ENCODE measurements around the gene FFAR1. TPM values are rescaled to one million over a fixed set of nuclear protein-coding genes. Genes with fewer than 3 reads are reported as not detected.

FFAR1 gene
- total RNA-seq, 2 experiments from 2014 or later, result 9.8 to 11.4 TPM

DNA sequence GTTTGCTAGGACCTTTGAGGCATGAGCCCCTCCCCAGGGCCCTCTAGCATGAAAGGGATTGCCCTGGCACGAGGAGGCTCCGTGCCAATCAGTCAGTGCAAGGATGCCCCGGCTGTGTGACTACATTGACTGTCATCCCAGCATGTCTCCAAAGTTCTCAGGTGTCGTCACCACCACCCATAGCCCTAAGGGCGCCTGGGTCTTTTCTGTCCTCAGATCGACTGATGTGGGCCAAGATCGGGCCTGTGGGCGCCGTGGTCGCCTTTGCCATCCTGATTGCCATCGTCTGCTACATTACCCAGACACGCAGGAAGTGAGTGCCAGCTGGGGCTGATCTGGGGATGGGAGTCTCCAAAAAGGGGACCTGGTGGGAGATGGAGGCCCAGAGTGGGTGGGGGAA, 37.4 kb upstream of the FFAR1 start:
- no peaks in the 10 kb centered on the region for H3K9me2 ChIP-seq (ENCODE audit: insufficient read depth, low read length)
- H3K36me3 ChIP-seq (ENCODE audit: insufficient read depth, low read length), result no peaks in the 10 kb centered on the region
- H4K20me1 ChIP-seq (ENCODE audit: insufficient read depth, low read length), result no peaks in the 10 kb centered on the region
- no peak for TF ChIP-seq EZH2phosphoT487 (IDR thresholded peaks at IDR 0.05; ENCODE audit: borderline replicate concordance, low read depth, low read length)
- TF ChIP-seq, protein P1, sequence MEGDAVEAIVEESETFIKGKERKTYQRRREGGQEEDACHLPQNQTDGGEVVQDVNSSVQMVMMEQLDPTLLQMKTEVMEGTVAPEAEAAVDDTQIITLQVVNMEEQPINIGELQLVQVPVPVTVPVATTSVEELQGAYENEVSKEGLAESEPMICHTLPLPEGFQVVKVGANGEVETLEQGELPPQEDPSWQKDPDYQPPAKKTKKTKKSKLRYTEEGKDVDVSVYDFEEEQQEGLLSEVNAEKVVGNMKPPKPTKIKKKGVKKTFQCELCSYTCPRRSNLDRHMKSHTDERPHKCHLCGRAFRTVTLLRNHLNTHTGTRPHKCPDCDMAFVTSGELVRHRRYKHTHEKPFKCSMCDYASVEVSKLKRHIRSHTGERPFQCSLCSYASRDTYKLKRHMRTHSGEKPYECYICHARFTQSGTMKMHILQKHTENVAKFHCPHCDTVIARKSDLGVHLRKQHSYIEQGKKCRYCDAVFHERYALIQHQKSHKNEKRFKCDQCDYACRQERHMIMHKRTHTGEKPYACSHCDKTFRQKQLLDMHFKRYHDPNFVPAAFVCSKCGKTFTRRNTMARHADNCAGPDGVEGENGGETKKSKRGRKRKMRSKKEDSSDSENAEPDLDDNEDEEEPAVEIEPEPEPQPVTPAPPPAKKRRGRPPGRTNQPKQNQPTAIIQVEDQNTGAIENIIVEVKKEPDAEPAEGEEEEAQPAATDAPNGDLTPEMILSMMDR (conservative IDR thresholded peaks at IDR 0.05; ENCODE audit: low read length), result no peak
- no peaks in the 10 kb centered on the region for H3K9me3 ChIP-seq (ENCODE audit: low read length)
- BruUV-seq (replicated peaks), result no TSS peak
- intact Hi-C loops (cut with micrococcal nuclease; ENCODE audit: unreplicated experiment), result no loop called here
- H3K27ac ChIP-seq (ENCODE audit: low read depth, low read length, poor library complexity, severe bottlenecking), result no peak overlapping the region
- H3K79me2 ChIP-seq (ENCODE audit: insufficient read depth, low read depth, low read length), result no peaks in the 10 kb centered on the region
- POLR2A ChIA-PET, result no interaction called here
- H2AFZ ChIP-seq (ENCODE audit: low read length), result no peak overlapping the region
- peaks cover 71% of the 10 kb centered on the region for H3K4me1 ChIP-seq (ENCODE audit: insufficient read depth, low read length, poor library complexity, severe bottlenecking)
- CTCF ChIA-PET (ENCODE audit: unreplicated experiment), result no interaction called here
- no peak for DNase-seq (ENCODE audit: low spot score)
- no peak overlapping the region for H3K4me3 ChIP-seq (ENCODE audit: low read depth, low read length, poor library complexity, severe bottlenecking)
- H3K4me2 ChIP-seq (ENCODE audit: low read length), result no peak overlapping the region

DNA sequence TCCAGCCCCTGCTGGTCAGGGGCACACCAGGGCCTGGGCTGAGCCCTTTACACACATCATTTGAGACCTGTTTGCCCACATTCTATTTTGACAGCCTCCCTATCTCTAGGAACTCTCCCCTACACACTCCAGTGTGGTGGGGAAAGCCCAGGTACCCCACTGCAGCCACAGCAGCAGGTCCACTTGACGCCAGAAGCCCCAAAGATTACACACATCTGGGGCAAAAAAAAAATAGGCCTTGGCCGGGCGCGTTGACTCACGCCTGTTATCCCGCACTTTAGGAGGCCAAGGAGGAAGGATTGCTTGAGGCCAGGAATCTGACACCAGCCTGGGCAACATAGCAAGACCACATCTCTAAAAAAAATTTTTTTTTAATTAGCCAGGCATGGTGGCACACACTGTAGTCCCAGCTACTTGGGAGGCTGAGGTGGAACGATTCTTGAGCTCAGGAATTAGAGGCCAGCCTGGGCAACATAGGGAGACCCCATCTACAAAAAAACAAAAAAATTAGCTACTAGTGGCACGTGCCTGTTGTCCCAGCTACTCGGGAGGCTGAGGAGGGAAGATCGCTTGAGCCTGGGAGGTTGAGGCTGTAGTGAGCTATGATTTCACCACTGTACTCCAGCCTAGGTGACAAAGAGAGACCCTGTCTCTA, 36.8 kb upstream of the FFAR1 start:
- TF ChIP-seq, protein P1 (conservative IDR thresholded peaks at IDR 0.05; ENCODE audit: low read length), result no peak
- no peak for TF ChIP-seq EZH2phosphoT487 (IDR thresholded peaks at IDR 0.05; ENCODE audit: borderline replicate concordance, low read depth, low read length)
- ChIA-PET POLR2A (interaction anchor here (1.3 kb wide), 1 partner anchor 9 kb away, joined by 5 read pairs; no protein-coding TSS in a partner anchor), CTCF (ENCODE audit: unreplicated experiment) (no interaction called here)
- H3K4me3 ChIP-seq (ENCODE audit: low read depth, low read length, poor library complexity, severe bottlenecking), result no peak overlapping the region
- BruUV-seq (replicated peaks), result no TSS peak
- H3K4me1 ChIP-seq (ENCODE audit: insufficient read depth, low read length, poor library complexity, severe bottlenecking), result peaks cover 71% of the 10 kb centered on the region
- H3K4me2 ChIP-seq (ENCODE audit: low read length), result no peak overlapping the region
- intact Hi-C loops (cut with micrococcal nuclease; ENCODE audit: unreplicated experiment), result no loop called here
- H3K36me3 ChIP-seq (ENCODE audit: insufficient read depth, low read length), result no peaks in the 10 kb centered on the region
- H3K27ac ChIP-seq (ENCODE audit: low read depth, low read length, poor library complexity, severe bottlenecking), result no peak overlapping the region
- H4K20me1 ChIP-seq (ENCODE audit: insufficient read depth, low read length), result no peaks in the 10 kb centered on the region
- H3K79me2 ChIP-seq (ENCODE audit: insufficient read depth, low read depth, low read length), result no peaks in the 10 kb centered on the region
- DNase-seq (ENCODE audit: low spot score), result no peak
- H3K9me3 ChIP-seq (ENCODE audit: low read length), result no peaks in the 10 kb centered on the region
- no peaks in the 10 kb centered on the region for H3K9me2 ChIP-seq (ENCODE audit: insufficient read depth, low read length)
- no peak overlapping the region for H2AFZ ChIP-seq (ENCODE audit: low read length)

DNA sequence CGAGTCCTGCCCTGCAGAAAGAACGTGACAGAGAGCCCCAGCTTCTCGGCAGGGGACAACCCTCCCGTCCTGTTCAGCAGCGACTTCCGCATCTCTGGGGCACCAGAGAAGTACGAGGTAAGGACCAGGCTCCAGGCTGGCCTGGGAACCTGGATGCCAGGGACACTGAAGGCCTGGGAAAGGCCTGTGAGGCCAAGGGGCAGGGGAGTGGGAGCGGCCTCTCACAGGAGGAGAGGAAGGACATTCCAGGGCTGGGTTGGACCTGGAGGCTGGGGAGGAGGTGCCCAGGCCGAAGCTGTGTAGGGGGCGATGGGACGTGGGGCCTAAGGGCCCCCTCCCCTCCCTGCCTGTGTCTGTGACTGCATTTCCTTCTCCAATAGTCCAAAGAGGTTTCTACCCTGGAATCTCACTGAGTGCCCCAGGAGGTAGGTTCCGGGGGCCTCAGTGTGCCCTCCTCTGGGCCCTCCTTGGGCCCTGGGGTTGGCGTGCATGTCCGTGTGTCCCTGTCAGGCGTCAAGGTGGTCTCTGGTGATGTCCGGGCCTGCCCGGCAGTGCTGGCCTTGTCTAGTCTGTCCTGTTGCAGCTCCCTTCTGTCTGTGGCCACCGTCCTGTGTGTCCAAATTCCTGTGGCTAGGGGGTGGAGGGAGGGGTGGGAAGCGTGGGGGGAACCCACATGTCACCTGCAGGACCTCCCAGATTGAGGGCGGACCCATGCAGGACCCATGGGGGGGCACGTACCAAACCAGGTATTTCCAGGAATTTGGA, 35.6 kb upstream of the FFAR1 start:
- no peak overlapping the region for H3K4me3 ChIP-seq (ENCODE audit: low read depth, low read length, poor library complexity, severe bottlenecking)
- H2AFZ ChIP-seq (ENCODE audit: low read length), result no peak overlapping the region
- H3K27ac ChIP-seq (ENCODE audit: low read depth, low read length, poor library complexity, severe bottlenecking), result no peak overlapping the region
- no peaks in the 10 kb centered on the region for H3K79me2 ChIP-seq (ENCODE audit: insufficient read depth, low read depth, low read length)
- H3K4me1 ChIP-seq (ENCODE audit: insufficient read depth, low read length, poor library complexity, severe bottlenecking), result peaks cover 71% of the 10 kb centered on the region
- no peaks in the 10 kb centered on the region for H3K9me2 ChIP-seq (ENCODE audit: insufficient read depth, low read length)
- H3K4me2 ChIP-seq (ENCODE audit: low read length), result no peak overlapping the region
- TF ChIP-seq, protein P1 (conservative IDR thresholded peaks at IDR 0.05; ENCODE audit: low read length), result no peak
- no peak for TF ChIP-seq EZH2phosphoT487 (IDR thresholded peaks at IDR 0.05; ENCODE audit: borderline replicate concordance, low read depth, low read length)
- H4K20me1 ChIP-seq (ENCODE audit: insufficient read depth, low read length), result no peaks in the 10 kb centered on the region
- DNase-seq (ENCODE audit: low spot score), result no peak
- CTCF ChIA-PET (ENCODE audit: unreplicated experiment), result interaction anchor here (0.6 kb wide), 1 partner anchor 630 kb away, joined by 13 read pairs; no protein-coding TSS in a partner anchor
- H3K36me3 ChIP-seq (ENCODE audit: insufficient read depth, low read length), result no peaks in the 10 kb centered on the region
- no peaks in the 10 kb centered on the region for H3K9me3 ChIP-seq (ENCODE audit: low read length)
- POLR2A ChIA-PET, result interaction anchor here (1.3 kb wide), 1 partner anchor 8 kb away, joined by 5 read pairs; no protein-coding TSS in a partner anchor
- no TSS peak for BruUV-seq (replicated peaks)
- intact Hi-C loops (cut with micrococcal nuclease; ENCODE audit: unreplicated experiment), result no loop called here
